Prostate gland (tissue), 2 donors: ENCODE results near the gene MUSK. TPM values are rescaled to one million over a fixed set of nuclear protein-coding genes. Genes with fewer than 3 reads are reported as not detected.

Source experiments
- DNase-seq: peaks from one replicate; pipeline ENCODE4 v3.0.0-alpha.2; 2019; ENCODE audit warnings: low spot score
- H3K27ac ChIP-seq, 2 donors: fragments of 200-600 bp; sonication (generic); 2 replicates each; pipeline ENCODE4 v1.5.1; 2017 to 2019
- H3K27me3 ChIP-seq: fragments of 200-600 bp; sonication (generic); replicated peaks from 2 replicates; pipeline ENCODE4 v1.5.1; 2019; ENCODE audit not compliant: insufficient read depth
- H3K36me3 ChIP-seq, 2 donors: fragments of 200-600 bp; sonication (generic); 1 replicate in 1 of 2; 2 replicates in 1 of 2; pipeline versions ENCODE4 v1.5.1 to v1.8.1; 2017 to 2019
- H3K4me1 ChIP-seq: fragments of 200-600 bp; sonication (generic); replicated peaks from 2 replicates; pipeline ENCODE4 v1.5.1; 2019
- H3K4me3 ChIP-seq, 2 donors: fragments of 200-600 bp; sonication (generic); 2 replicates each; pipeline ENCODE4 v1.5.1; 2017 to 2019
- H3K9me3 ChIP-seq: fragments of 200-600 bp; sonication (generic); 2 replicates; pipeline ENCODE4 v1.5.1; 2017
- POLR2A ChIP-seq: fragments of 450-650 bp; IDR thresholded peaks from one replicate; pipeline ENCODE4 v1.6.1; 2016; ENCODE audit warnings: antibody characterized with exemption, mild to moderate bottlenecking
- POLR2AphosphoS5 ChIP-seq: sonication (generic); formaldehyde crosslinking; IDR thresholded peaks from one replicate; pipeline ENCODE4 v1.6.1; 2017; ENCODE audit warnings: antibody characterized with exemption
- WGBS: methylation state at CpG from one replicate; pipeline ENCODE4 v1.1.5; 2018; 5-methylcytosine and 5-hydroxymethylcytosine counted together
- intact Hi-C: fragments of 100-400 bp; cut with DNase I; formaldehyde crosslinking; loops from one replicate; pipeline ENCODE4 v1.14.2; 2022
- total RNA-seq, 2 donors: library from RNA; depleted of rRNA; stranded (reverse); fragments of >200 nt; gene quantifications; one replicate each; pipeline ENCODE4 v1.1.0, GENCODE V29; 2016
- TF ChIP-seq, protein P1 (sequence below), 4 experiments: fragments of 200-600 bp in 2 of 4; fragments of 450-650 bp in 2 of 4; sonication (generic) in 2 of 4; IDR thresholded peaks; 1 replicate in 3 of 4; 2 replicates in 1 of 4; pipeline ENCODE4 v1.5.1; 2016 to 2019; ENCODE audit warnings: antibody characterized with exemption in 4 of 4, mild to moderate bottlenecking in 2 of 4, moderate library complexity in 2 of 4

MUSK gene
- total RNA-seq, 2 donors from 2014 or later = 0.64 to 7.6 TPM

DNA sequence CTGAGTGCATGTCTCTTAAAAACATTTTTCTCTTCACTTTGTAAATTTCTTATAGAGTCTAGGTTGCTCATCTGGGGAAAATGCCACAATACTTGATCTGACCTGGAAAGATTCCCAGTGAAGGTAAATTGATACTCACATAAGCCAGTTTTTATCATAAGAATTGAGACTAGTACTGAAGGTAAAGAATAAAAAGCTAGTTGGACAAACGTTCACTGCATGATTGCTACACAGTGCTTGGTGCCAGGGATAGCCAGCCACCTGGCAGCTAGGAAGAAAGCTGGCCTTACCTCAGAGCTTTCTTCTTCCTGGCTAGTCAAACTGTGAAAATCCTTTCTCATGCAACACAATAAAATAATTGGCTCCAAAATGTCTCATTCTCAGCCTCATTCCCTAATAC lies 77.1 kb downstream of the MUSK start:
- Histone ChIP-seq H3K36me3 (no peaks in the 10 kb centered on the region), H3K27me3 (no peaks in the 10 kb centered on the region), H3K4me3 (no peak overlapping the region), H3K9me3 (no peaks in the 10 kb centered on the region), H3K4me1 (no peaks in the 10 kb centered on the region), H3K27ac (peak overlapping the region; percentile 69 to 73)
- WGBS = 10% methylated on average over 1 of the region's 1 CpG
- TF ChIP-seq POLR2AphosphoS5 (peak; percentile 34), POLR2A (no peak)
- TF ChIP-seq, protein P1, sequence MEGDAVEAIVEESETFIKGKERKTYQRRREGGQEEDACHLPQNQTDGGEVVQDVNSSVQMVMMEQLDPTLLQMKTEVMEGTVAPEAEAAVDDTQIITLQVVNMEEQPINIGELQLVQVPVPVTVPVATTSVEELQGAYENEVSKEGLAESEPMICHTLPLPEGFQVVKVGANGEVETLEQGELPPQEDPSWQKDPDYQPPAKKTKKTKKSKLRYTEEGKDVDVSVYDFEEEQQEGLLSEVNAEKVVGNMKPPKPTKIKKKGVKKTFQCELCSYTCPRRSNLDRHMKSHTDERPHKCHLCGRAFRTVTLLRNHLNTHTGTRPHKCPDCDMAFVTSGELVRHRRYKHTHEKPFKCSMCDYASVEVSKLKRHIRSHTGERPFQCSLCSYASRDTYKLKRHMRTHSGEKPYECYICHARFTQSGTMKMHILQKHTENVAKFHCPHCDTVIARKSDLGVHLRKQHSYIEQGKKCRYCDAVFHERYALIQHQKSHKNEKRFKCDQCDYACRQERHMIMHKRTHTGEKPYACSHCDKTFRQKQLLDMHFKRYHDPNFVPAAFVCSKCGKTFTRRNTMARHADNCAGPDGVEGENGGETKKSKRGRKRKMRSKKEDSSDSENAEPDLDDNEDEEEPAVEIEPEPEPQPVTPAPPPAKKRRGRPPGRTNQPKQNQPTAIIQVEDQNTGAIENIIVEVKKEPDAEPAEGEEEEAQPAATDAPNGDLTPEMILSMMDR (IDR thresholded peaks at IDR 0.05) = no peak
- intact Hi-C loops = loop anchor here (2.0 to 5.0 kb wide), 2 partner anchors 91 to 292 kb away; partner anchors contain the start of gene LPAR1
- peak; percentile 31 for DNase-seq

DNA sequence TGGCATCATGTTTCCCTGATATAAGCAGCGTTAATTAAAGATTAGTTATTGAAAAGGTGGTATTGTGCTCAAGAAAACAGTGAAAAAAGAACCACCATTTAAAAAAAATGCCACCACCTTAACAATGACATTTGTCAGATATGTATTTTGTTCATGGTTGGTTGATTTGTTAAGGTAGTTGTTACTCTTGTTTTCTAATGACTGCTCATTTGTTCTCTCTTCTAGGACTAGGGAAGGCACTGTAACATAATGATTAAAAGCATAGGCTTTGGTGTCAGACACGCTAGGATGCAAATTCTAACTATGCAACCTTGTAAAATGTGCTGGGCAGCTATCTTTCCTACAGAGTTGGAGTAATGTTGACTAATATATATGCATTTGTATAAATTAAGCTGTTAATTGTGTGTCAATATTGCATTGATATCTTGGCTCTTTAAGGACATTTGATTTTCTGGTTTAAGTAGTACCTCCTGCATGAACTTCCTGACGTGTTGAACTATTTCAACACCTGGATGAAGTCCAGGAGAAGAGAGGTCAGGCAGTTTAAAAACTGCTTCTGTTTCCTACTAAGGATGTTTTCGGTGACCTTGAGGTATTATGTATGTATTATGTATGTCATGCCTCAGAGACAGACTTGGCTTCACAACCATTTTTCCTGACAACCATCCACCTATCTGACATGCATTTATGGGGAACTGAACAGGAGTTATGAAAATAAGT lies 77.8 kb downstream of the MUSK start:
- no peaks in the 10 kb centered on the region for H3K9me3 ChIP-seq
- intact Hi-C loops = loop anchor here (5.0 kb wide), 1 partner anchor 291 kb away; the partner anchor contains the start of gene LPAR1
- no peaks in the 10 kb centered on the region for H3K27me3 ChIP-seq
- no peaks in the 10 kb centered on the region for H3K36me3 ChIP-seq
- H3K27ac ChIP-seq = peak overlapping the region; percentile 69 to 73
- TF ChIP-seq, protein P1 (IDR thresholded peaks at IDR 0.05) = no peak
- TF ChIP-seq POLR2A = no peak
- TF ChIP-seq POLR2AphosphoS5 = no peak
- no peak overlapping the region for H3K4me3 ChIP-seq
- DNase-seq = no peak
- no peaks in the 10 kb centered on the region for H3K4me1 ChIP-seq
- WGBS = 51% methylated on average over 4 of the region's 4 CpGs

DNA sequence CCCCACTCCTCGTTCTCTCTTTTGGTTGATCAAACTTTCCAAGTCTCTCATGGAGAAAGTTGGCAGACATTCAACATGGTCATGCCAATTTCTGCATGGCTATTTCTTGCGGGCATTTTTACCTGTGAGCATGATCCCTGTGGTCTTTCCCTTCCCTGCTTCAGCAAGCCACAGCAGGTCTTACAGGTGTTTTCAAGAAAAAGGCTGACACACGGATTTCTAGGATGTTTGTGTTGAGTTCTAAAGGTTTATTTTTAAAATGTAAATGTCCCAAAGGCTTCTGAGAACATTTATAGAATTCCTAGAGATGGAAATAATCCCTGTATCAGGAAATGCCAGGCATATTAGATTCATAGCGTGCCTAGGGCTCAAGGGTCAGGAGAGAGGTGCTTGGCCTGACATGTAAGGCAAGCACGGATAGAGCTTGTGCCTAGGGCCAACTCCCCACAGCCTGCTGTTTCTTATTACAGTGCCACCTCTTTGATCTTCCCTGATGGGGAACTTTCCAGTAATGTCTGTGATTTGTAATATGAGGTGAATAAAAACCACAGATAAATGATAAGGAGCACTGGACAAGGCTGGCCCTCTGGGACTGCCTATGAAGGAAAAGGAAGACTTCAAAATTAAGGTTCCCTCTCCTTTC lies 79.8 kb downstream of the MUSK start:
- H3K36me3 ChIP-seq = no peaks in the 10 kb centered on the region
- no peaks in the 10 kb centered on the region for H3K9me3 ChIP-seq
- DNase-seq = peak; percentile 43
- intact Hi-C loops = loop anchor here (5.0 kb wide), 1 partner anchor 289 kb away; the partner anchor contains the start of gene LPAR1
- TF ChIP-seq POLR2A = no peak
- TF ChIP-seq POLR2AphosphoS5 = peak; percentile 23
- no peak overlapping the region for H3K27ac ChIP-seq
- 45% methylated on average over 5 of the region's 5 CpGs for WGBS
- H3K27me3 ChIP-seq = no peaks in the 10 kb centered on the region
- H3K4me1 ChIP-seq = no peaks in the 10 kb centered on the region
- H3K4me3 ChIP-seq = no peak overlapping the region

DNA sequence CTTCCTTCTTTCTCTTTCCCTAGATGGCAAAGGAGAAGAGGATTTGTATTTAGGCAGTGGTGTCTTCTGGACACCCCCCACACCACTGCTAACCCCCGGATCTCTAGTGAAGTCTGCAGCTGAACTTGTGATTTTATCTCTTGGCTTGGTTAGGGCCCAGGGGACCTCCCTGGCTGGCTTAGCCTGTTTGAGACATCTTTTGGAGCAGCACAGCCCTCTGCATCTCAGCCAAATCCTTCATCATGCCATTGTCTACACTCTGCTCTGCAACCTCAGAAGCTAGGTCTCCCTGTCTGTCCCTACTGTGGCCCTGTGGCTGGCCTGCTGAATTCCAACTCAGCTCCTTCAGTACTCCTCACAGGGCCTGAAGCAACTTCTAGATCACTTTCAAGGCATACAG lies 81.7 kb downstream of the MUSK start:
- Histone ChIP-seq H3K27ac (no peak overlapping the region), H3K9me3 (no peaks in the 10 kb centered on the region), H3K27me3 (no peaks in the 10 kb centered on the region), H3K36me3 (no peaks in the 10 kb centered on the region), H3K4me1 (no peaks in the 10 kb centered on the region), H3K4me3 (no peak overlapping the region)
- intact Hi-C loops = no loop called here
- WGBS = 6% methylated on average over 1 of the region's 1 CpG
- TF ChIP-seq, protein P1 (IDR thresholded peaks at IDR 0.05) = no peak
- peak; percentile 6 for TF ChIP-seq POLR2AphosphoS5
- TF ChIP-seq POLR2A = no peak
- DNase-seq = no peak

DNA sequence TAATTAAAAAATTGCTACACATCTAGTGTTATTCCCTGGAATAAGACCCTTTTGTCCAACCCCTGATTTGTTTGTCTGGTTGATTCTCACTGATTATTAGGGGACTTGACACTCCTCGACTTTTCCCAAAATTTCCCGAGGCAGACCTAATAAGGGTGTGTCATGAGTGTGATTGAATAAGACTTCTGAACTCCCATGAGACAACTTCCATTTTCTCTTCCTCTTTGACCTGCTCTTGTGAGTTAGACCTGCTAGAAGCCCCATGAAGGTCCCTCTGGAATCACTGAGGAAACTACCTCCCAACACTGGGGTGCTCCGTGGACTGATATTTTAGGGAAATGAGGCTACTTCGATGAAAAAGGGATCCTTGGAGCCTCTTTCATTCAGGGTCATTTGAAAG lies 83.4 kb downstream of the MUSK start:
- no peak overlapping the region for H3K27ac ChIP-seq
- intact Hi-C loops = no loop called here
- WGBS = 96% methylated on average over 4 of the region's 4 CpGs
- H3K9me3 ChIP-seq = no peaks in the 10 kb centered on the region
- DNase-seq = no peak
- no peaks in the 10 kb centered on the region for H3K27me3 ChIP-seq
- H3K4me1 ChIP-seq = no peaks in the 10 kb centered on the region
- H3K36me3 ChIP-seq = no peaks in the 10 kb centered on the region
- TF ChIP-seq POLR2AphosphoS5 = no peak
- TF ChIP-seq, protein P1 (IDR thresholded peaks at IDR 0.05) = no peak
- no peak for TF ChIP-seq POLR2A
- no peak overlapping the region for H3K4me3 ChIP-seq
